H7 (cell line): ENCODE measurements around the gene GALE. TPM values are rescaled to one million over a fixed set of nuclear protein-coding genes. Genes with fewer than 3 reads are reported as not detected.

Experiments
- DNase-seq: peaks from one replicate; pipeline ENCODE4 v3.0.0; 2012
- H3K27me3 ChIP-seq: 2 replicates; pipeline ENCODE4 v1.6.0; 2011; ENCODE audit warnings: mild to moderate bottlenecking, low read length; ENCODE audit not compliant: control insufficient read depth, insufficient read depth
- H3K36me3 ChIP-seq: replicated peaks from 2 replicates; pipeline ENCODE4 v1.5.1; 2011; ENCODE audit warnings: low read length; ENCODE audit not compliant: control insufficient read depth, insufficient read depth
- H3K4me3 ChIP-seq: 2 replicates; pipeline ENCODE4 v1.5.1; 2011; ENCODE audit warnings: low read depth, mild to moderate bottlenecking, control low read depth, low read length, moderate library complexity; ENCODE audit not compliant: insufficient read depth
- total RNA-seq: library from RNA; depleted of rRNA; stranded (reverse); fragments of >200 nt; shearing (Covaris generic); gene quantifications from 2 replicates; pipeline ENCODE4 v1.2.3, GENCODE V29; 2014; rRNA removed

GALE gene
- total RNA-seq, 1 experiment from 2014 or later = 103 TPM

- no peak for DNase-seq
Observed at GRCh38 chr1:23763041-23763577, 37.4 kb downstream of the GALE start.

DNA sequence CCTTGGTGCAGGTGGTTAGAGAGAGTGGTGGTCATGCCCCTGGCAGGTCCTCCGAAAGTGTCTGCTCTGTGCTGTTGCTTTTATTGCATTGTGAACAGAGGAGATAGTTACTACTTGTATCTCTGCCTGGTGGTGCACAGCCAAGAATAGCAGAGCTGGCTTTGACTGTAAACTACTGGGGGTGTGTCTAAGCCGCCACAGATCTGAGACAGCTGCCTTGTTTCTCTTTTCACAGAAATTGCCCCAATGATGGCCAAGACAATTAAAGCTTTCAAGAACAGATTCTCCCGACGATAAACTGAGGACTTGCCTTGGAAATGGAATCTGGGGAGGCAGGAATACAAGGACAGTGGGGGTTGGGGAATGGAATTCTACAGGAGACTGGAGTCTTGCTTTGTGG, 41.3 kb downstream of the GALE start:
- no peaks in the 10 kb centered on the region for H3K27me3 ChIP-seq
- peaks cover 41% of the 10 kb centered on the region for H3K36me3 ChIP-seq
- no peak for DNase-seq
- no peak overlapping the region for H3K4me3 ChIP-seq

More at GRCh38 chr1:23763041-23763577, 37.4 kb downstream of the GALE start:
- no peaks in the 10 kb centered on the region for H3K27me3 ChIP-seq
- no peak overlapping the region for H3K4me3 ChIP-seq
- H3K36me3 ChIP-seq = peaks cover 20% of the 10 kb centered on the region

GRCh38 chr1:23757812-23758211, 42.7 kb downstream of the GALE start:
- H3K4me3 ChIP-seq = no peak overlapping the region
- DNase-seq = no peak
- peaks cover 51% of the 10 kb centered on the region for H3K36me3 ChIP-seq
- no peaks in the 10 kb centered on the region for H3K27me3 ChIP-seq

DNA sequence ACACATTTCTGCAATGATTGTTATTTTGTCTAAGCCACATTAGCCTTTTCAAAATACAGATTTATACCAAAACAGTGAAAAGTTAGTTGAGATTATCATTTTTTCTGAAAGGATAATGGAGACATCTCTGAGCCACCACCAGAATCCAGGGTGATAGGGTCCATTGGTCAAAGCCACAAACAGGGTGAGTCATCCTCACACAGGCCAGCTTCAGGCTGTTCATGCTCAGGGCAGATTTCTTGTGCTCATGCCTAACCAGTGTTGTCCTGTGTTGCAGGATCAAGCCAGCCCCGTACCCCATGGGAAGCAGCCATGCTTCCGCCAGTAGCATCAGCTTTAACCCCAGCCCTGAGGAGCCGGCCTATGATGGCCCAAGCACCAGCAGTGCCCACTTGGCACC, 43.9 kb downstream of the GALE start:
- H3K36me3 ChIP-seq = peaks cover 60% of the 10 kb centered on the region
- H3K27me3 ChIP-seq = no peaks in the 10 kb centered on the region
- DNase-seq = no peak
- H3K4me3 ChIP-seq = no peak overlapping the region

DNA sequence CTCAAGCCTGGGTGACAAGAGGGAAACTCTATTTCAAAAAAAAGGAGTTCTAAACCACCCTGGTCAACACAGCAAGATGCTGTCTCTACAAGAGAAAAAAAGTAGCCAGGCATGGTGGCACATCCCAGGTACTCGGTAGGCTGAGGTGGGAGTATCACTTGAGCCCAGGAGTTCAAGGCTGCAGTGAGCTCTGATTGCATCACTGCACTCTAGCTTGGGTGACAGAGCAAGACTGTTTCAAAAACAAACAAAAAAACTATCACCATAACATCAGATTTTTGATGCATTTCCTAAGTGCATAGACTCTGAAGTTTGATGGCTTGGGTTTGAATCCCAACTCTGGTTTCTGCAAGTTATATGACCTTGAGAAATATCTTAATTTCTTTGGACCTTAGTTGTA, 47.6 kb downstream of the GALE start:
- no peaks in the 10 kb centered on the region for H3K27me3 ChIP-seq
- H3K36me3 ChIP-seq = peaks cover 55% of the 10 kb centered on the region
- H3K4me3 ChIP-seq = no peak overlapping the region
- no peak for DNase-seq

DNA sequence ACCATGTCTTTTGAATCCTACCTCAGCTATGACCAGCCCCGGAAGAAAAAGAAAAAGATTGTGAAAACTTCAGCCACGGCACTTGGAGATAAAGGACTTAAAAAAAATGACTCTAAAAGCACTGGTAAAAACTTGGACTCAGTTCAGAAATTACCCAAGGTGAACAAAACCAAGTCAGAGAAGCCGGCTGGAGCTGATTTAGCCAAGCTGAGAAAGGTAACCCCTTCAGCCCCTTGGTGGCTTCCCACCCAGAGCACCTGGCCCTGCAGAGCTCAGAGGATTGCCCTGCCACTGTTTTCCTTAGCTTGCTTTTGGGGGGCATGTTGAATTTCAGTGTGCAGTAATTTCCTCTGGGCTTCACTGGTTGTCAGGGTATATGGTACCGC, 48.7 kb downstream of the GALE start:
- DNase-seq = no peak
- H3K36me3 ChIP-seq = peaks cover 51% of the 10 kb centered on the region

GRCh38 chr1:23751050-23751814, 49.3 kb downstream of the GALE start:
- H3K27me3 ChIP-seq = no peaks in the 10 kb centered on the region
- peak; percentile 87 for DNase-seq
- no peak overlapping the region for H3K4me3 ChIP-seq
- peaks cover 46% of the 10 kb centered on the region for H3K36me3 ChIP-seq

More for the DNA sequence above, 48.7 kb downstream of the GALE start:
- no peaks in the 10 kb centered on the region for H3K27me3 ChIP-seq
- no peak overlapping the region for H3K4me3 ChIP-seq

DNA sequence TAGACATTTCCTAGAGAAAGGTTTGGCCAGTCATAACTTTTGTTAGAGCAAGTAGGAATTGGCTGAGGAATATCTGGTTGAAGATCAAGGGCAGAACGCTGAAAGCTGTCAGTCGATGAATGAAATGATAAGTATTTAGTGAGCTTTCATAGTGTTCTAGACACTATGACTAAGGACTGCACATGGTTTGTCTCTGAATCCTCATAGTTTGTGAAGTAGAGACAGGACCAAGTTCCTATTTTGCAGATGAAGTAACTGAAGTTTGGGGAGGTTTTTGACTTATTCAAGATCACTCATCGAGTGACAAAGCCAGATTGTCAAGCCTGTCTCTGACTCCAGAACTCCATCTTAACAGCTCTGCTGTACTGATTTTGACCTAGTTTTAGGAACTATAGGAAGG, 52.5 kb downstream of the GALE start:
- no peaks in the 10 kb centered on the region for H3K27me3 ChIP-seq
- no peak for DNase-seq
- peaks cover 20% of the 10 kb centered on the region for H3K36me3 ChIP-seq
- H3K4me3 ChIP-seq = no peak overlapping the region

Other genes starting within 250 kb of the GALE start
- gene ID3, start 241.3 kb downstream of the GALE start, total RNA-seq = 149 and 160 TPM in 2 replicates
- 1,671 and 2,124 TPM in 2 replicates for gene RPL11, start 108.9 kb downstream of the GALE start, total RNA-seq
- 54.0 and 55.4 TPM in 2 replicates for gene ELOA, start 57.3 kb downstream of the GALE start, total RNA-seq
- 122 and 125 TPM in 2 replicates for gene PITHD1, start 22.3 kb downstream of the GALE start, total RNA-seq
- gene LYPLA2, start 9.6 kb downstream of the GALE start, total RNA-seq = 291 and 385 TPM in 2 replicates
- gene HMGCL, start 24.7 kb upstream of the GALE start, total RNA-seq = 35.8 and 53.1 TPM in 2 replicates
- gene FUCA1, start 67.5 kb upstream of the GALE start, total RNA-seq = 8.2 and 10.8 TPM in 2 replicates
- not detected in 2 replicates for gene CNR2, start 112.6 kb upstream of the GALE start, total RNA-seq
- gene PNRC2, start 159.1 kb upstream of the GALE start, total RNA-seq = 144 and 147 TPM in 2 replicates
- 82.8 and 122 TPM in 2 replicates for gene SRSF10, start 179.6 kb upstream of the GALE start, total RNA-seq